Astrocyte (in vitro differentiated cells and primary cell): ENCODE measurements around the gene SFT2D1.

ENCODE experiments used
- EZH2 ChIP-seq: IDR thresholded peaks from 2 replicates; pipeline ENCODE4 v1.6.1; 2012; ENCODE audit warnings: mild to moderate bottlenecking, low read length, inconsistent platforms; ENCODE audit not compliant: insufficient read depth
- TF ChIP-seq, protein P1 (sequence below): IDR thresholded peaks from 2 replicates; pipeline ENCODE4 v1.5.1; 2011; ENCODE audit warnings: low read depth, mild to moderate bottlenecking, inconsistent platforms, low read length, moderate library complexity; ENCODE audit not compliant: insufficient read depth

DNA sequence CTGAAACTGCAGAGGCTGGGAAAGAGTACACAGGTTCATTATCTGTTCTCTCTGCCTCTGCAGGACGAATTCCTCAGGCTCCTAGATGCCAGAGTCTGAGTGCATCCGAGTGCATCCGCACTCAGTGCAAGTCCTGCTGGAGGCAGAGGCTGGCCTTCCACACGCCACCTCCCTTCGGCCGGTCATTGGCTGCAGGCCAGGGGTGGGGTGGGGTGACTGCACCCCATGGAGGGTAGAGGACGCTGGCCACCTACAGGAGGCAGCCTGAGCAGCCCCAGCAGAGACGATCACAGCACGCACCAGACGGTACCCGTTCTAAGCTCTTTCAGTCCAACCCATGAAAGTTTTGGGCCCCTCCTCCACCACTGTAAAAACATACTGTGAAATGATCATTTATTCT, 11.7 kb downstream of the SFT2D1 start:
- no peak for TF ChIP-seq EZH2
- TF ChIP-seq, protein P1, sequence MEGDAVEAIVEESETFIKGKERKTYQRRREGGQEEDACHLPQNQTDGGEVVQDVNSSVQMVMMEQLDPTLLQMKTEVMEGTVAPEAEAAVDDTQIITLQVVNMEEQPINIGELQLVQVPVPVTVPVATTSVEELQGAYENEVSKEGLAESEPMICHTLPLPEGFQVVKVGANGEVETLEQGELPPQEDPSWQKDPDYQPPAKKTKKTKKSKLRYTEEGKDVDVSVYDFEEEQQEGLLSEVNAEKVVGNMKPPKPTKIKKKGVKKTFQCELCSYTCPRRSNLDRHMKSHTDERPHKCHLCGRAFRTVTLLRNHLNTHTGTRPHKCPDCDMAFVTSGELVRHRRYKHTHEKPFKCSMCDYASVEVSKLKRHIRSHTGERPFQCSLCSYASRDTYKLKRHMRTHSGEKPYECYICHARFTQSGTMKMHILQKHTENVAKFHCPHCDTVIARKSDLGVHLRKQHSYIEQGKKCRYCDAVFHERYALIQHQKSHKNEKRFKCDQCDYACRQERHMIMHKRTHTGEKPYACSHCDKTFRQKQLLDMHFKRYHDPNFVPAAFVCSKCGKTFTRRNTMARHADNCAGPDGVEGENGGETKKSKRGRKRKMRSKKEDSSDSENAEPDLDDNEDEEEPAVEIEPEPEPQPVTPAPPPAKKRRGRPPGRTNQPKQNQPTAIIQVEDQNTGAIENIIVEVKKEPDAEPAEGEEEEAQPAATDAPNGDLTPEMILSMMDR, result no peak
